Pancreas (tissue), 10 donors: ENCODE results near the gene RUFY3. TPM values are rescaled to one million over a fixed set of nuclear protein-coding genes. Genes with fewer than 3 reads are reported as not detected.
"Not testable (repeated sequence)": the region's sequence is repeated elsewhere in the genome, so short reads cannot be mapped to it uniquely, and the experiment has no call there.

Experiments
- ATAC-seq, 4 donors: fragments of 200-7000 bp; cut with Tn5 transposase; one replicate each; pipeline versions ENCODE4 v1.8.0 to v1.9.1; 2020; ENCODE audit warnings: mild to moderate bottlenecking in 4 of 4, moderate library complexity in 4 of 4
- DNase-seq, 6 donors: peaks; one replicate each; pipeline ENCODE4 v3.0.0-alpha.2; 2020
- FAIRE-seq: peaks from 2 replicates; lab custom pipeline; 2012; peaks lifted over from hg19 to GRCh38; lab: Jason Lieb, UNC
- H3K27ac ChIP-seq, 4 donors: fragments of 200-600 bp; sonication (generic); 1 replicate in 3 of 4; 2 replicates in 1 of 4; pipeline versions ENCODE4 v1.5.0 to v1.8.0; 2020
- H3K27me3 ChIP-seq, 4 donors: fragments of 200-600 bp; one replicate each; pipeline ENCODE4 v1.8.0; 2021
- H3K36me3 ChIP-seq, 3 donors: fragments of 200-600 bp; sonication (generic) in 1 of 3; one replicate each; pipeline versions ENCODE4 v1.5.0 to v1.8.0; 2020 to 2021
- H3K4me1 ChIP-seq, 3 donors: fragments of 200-600 bp; one replicate each; pipeline ENCODE4 v1.8.0; 2021
- H3K4me3 ChIP-seq, 4 donors: fragments of 200-600 bp; sonication (generic) in 2 of 4; one replicate each; pipeline versions ENCODE4 v1.5.0 to v1.8.0; 2020 to 2021
- H3K9me3 ChIP-seq, 4 donors: fragments of 200-600 bp; one replicate each; pipeline ENCODE4 v1.8.0; 2021
- CTCF ChIP-seq, 4 donors: fragments of 200-600 bp; sonication (generic) in 3 of 4; IDR thresholded peaks; one replicate each; pipeline versions ENCODE4 v1.5.0 to v1.8.0; 2021; ENCODE audit warnings: antibody characterized with exemption in 4 of 4
- WGBS, 2 donors: extraction: QIAGEN DNeasy Blood & Tissue Kit; methylation state at CpG; one replicate each; pipeline ENCODE4 v1.1.7; 2013; 5-methylcytosine and 5-hydroxymethylcytosine counted together
- intact Hi-C, 3 donors: fragments of 100-400 bp; cut with DNase I; formaldehyde crosslinking; loops; one replicate each; pipeline versions ENCODE4 v1.11.1 to v1.14.2; 2022
- polyA plus RNA-seq, 2 donors: library from polyadenylated mRNA; stranded (reverse); fragments of 200-250 nt; gene quantifications; one replicate each; pipeline ENCODE4 v1.2.3, GENCODE V29; 2013
- total RNA-seq, 6 donors: library from RNA; stranded (reverse); fragmentation: NEBNext Ultra II Directional in 4 of 6; extraction: Animal tissue kit (Norgen Biotek cat#: 25700) in 4 of 6; gene quantifications; one replicate each; pipeline versions ENCODE4 v1.2.1 to v1.2.4, GENCODE V29; 2021 to 2023
- donor health status: healthy with polysubstance abuse.
- donor health status: DM: no; HTN: no; CAD: no; lungs with moderate emphysema.
- donor health status: DM: no; HTN: no; CAD: no.
- donor health status: control.
- donor health status: control.
- donor health status: Bipolar disorder and iron deficiency.
- donor health status: DM: yes; HTN: yes; CAD: no.
- donor health status: DM: no; HTN: no; CAD: no.
- donor health status: DM: no; HTN: no; CAD: no.
- donor health status: DM: yes; HTN: yes; CAD: no.

Gene RUFY3
- total and polyA plus RNA-seq, 8 donors = 18.3 to 42.1 (median 22.0) TPM

DNA sequence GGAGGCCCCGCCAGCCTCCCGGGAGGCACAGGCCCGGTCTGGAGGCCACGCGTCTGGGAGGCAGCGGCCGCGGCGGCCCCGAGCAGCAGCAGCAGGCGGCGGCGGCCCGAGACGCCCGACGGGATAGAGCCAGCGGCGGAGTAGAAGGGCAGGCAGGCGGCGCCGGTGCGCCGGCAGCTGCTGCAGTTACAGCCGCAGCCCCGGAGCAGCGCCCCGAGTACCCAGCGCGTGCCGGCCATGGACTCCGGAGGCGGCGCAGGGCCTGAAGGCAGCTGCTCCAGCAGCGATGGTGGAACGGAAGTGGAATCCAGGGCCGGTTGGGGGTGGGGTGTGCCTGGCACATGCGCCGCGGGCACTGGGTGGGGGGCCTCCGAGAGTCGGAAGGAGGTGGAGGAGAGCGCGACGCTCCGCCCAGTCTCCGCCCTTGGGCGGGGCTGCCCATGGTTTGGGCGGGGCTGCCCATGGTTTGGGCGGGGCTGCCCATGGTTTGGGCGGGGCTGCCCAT, 117.9 kb downstream of the RUFY3 start, which contains the start of gene GRSF1:
GRSF1 (minus strand) TSS at position 302 of the 505 bp plus-strand sequence; CDS start at position 239, 63 bp downstream.
- peak within 1 kb of the TSS; percentile 83 to 94 (median 89) for H3K27ac ChIP-seq
- no peak for TF ChIP-seq CTCF (IDR thresholded peaks at IDR 0.05)
- DNase-seq (peak; percentile 93 to 97 (median 95)), ATAC-seq (peak; percentile 92 to 94 (median 93)), FAIRE-seq (no peak)
- H3K27me3 ChIP-seq = no peaks in the 10 kb centered on the region
- H3K4me1 ChIP-seq = peaks cover 8 to 11% (median 11%) of the 10 kb centered on the region in 3 donors
- 1 to 4% methylated on average over 28 to 50 of the region's 51 CpGs for WGBS, 2 donors
- H3K9me3 ChIP-seq = no peaks in the 10 kb centered on the region
- H3K4me3 ChIP-seq = peak within 1 kb of the TSS; percentile 84 to 95 (median 90)
- intact Hi-C loops = no loop called here
- peaks cover 0 to 5% (median 0%) of the 10 kb centered on the region in 3 donors for H3K36me3 ChIP-seq

DNA sequence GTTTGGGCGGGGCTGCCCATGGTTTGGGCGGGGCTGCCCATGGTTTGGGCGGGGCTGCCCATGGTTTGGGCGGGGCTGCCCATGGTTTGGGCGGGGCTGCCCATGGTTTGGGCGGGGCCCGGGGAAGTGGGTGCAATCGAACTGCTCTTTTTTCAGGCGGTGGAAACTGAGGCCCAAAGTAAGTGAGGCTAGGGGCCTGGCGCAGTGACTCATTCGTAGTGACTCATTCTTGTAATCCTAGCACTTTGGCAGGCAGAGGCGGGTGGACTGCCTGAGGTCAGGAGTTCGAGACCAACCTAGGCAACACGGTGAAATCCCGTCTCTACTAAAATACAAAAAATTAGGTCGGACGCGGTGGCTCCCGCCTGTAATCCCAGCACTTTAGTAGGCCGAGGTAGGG, 118.4 kb downstream of the RUFY3 start:
- H3K36me3 ChIP-seq, H3K27me3 ChIP-seq, FAIRE-seq, H3K4me3 ChIP-seq, H3K9me3 ChIP-seq, intact Hi-C loops: not testable (repeated sequence)
- DNase-seq = peak; percentile 31 to 76 (median 63)
- 64 to 80% methylated on average over 15 to 17 of the region's 20 CpGs for WGBS, 2 donors
- peak in 2 of 4 donors; percentile 0 to 1 for ATAC-seq
- Histone ChIP-seq H3K4me1 (peaks cover 8 to 11% (median 11%) of the 10 kb centered on the region in 3 donors), H3K27ac (peak overlapping the region in 1 of 4 donors; percentile 88)

DNA sequence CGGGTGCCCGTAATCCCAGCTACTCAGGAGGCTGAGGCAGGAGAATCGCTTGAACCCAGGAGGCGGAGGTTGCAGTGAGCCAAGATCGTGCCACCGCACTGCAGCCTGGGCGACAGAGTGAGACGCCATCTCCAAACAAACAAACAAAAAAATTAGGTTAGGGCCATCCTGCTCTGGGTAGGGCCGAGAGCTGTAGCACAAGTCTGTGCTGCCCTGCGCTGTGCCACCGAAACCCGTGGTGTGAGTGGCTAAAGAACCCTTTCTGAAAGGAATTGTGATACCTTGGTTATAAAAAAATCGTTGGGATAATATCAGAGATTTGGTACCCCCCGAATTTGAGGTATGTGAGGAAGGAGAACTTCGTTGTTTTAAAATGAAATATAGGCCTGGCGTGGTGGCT, 118.9 kb downstream of the RUFY3 start:
- H3K27ac ChIP-seq = peak overlapping the region in 1 of 4 donors; percentile 30
- not testable (repeated sequence) for H3K36me3 ChIP-seq
- peak in 1 of 6 donors; percentile 53 for DNase-seq

GRCh38 chr4:70841211-70841610, 119.4 kb downstream of the RUFY3 start:
- ATAC-seq (no peak), FAIRE-seq (no peak), DNase-seq (no peak)
- no peak overlapping the region for H3K4me3 ChIP-seq
- intact Hi-C loops = no loop called here
- no peak for TF ChIP-seq CTCF (IDR thresholded peaks at IDR 0.05)
- peak overlapping the region in 1 of 4 donors; percentile 30 for H3K27ac ChIP-seq
- peaks cover 6 to 11% (median 8%) of the 10 kb centered on the region in 3 donors for H3K4me1 ChIP-seq
- no peaks in the 10 kb centered on the region for H3K27me3 ChIP-seq
- no peaks in the 10 kb centered on the region for H3K9me3 ChIP-seq
- no peaks in the 10 kb centered on the region for H3K36me3 ChIP-seq

More for the DNA sequence above, 118.9 kb downstream of the RUFY3 start:
- H3K4me3 ChIP-seq, H3K9me3 ChIP-seq, H3K27me3 ChIP-seq, intact Hi-C loops, FAIRE-seq, ATAC-seq: not testable (repeated sequence)
- 91 to 93% methylated on average over 16 of the region's 16 CpGs for WGBS, 2 donors
- H3K4me1 ChIP-seq = peaks cover 8 to 11% (median 11%) of the 10 kb centered on the region in 3 donors

DNA sequence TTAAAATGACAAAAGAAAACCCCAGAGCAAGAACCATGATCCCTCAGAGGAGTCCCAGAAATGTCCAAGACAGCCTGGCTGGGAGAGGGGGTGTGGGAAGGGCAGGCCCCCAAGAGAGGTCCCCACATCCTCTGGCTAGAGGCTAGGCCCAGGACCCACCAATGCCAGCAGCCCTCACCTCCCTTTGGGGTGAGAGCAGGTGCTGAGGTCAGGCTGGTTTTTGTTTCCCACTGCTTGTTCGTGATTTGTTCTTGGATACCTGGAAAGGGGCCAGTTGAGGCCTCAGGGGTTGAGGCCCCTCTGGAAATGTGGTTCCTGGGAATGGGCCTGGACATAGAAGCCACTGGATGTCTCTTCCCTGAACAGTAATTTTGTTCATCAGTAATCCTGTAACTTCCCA, 120.2 kb downstream of the RUFY3 start:
- FAIRE-seq (no peak), DNase-seq (no peak), ATAC-seq (no peak)
- WGBS, 2 donors = 25 to 55% methylated on average over 1 of the region's 1 CpG
- intact Hi-C loops = no loop called here
- TF ChIP-seq CTCF (IDR thresholded peaks at IDR 0.05) = no peak
- Histone ChIP-seq H3K4me3 (no peak overlapping the region), H3K27me3 (no peaks in the 10 kb centered on the region), H3K4me1 (peaks cover 3 to 11% (median 4%) of the 10 kb centered on the region in 3 donors), H3K27ac (no peak overlapping the region), H3K9me3 (no peaks in the 10 kb centered on the region), H3K36me3 (no peaks in the 10 kb centered on the region)
